Liver (tissue), 9 donors: ENCODE results near the gene TM4SF18. TPM values are rescaled to one million over a fixed set of nuclear protein-coding genes. Genes with fewer than 3 reads are reported as not detected.

Experiments
- DNase-seq: peaks from one replicate; pipeline ENCODE4 v3.0.0-alpha.2; 2017; ENCODE audit warnings: low spot score
- H3K27ac ChIP-seq, 2 donors: one replicate each; pipeline ENCODE4 v1.7.0; 2013; ENCODE audit warnings: inconsistent platforms in 2 of 2, low read length in 2 of 2, control low read depth in 1 of 2, low read depth in 1 of 2, mild to moderate bottlenecking in 1 of 2
- H3K27me3 ChIP-seq, 4 donors: one replicate each; pipeline versions ENCODE4 v1.6.1 to v1.7.0; 2013; ENCODE audit warnings: low read length in 3 of 4, inconsistent platforms in 1 of 4, mild to moderate bottlenecking in 1 of 4, moderate library complexity in 1 of 4; ENCODE audit not compliant: control insufficient read depth in 4 of 4, insufficient read depth in 4 of 4
- H3K36me3 ChIP-seq, 4 donors: one replicate each; pipeline versions ENCODE4 v1.6.1 to v1.7.0; 2013; ENCODE audit warnings: low read length in 3 of 4, mild to moderate bottlenecking in 3 of 4, low read depth in 1 of 4, moderate library complexity in 1 of 4; ENCODE audit not compliant: control insufficient read depth in 4 of 4, insufficient read depth in 3 of 4
- H3K4me1 ChIP-seq, 4 donors: one replicate each; pipeline versions ENCODE4 v1.6.1 to v1.7.0; 2013; ENCODE audit warnings: low read length in 3 of 4, mild to moderate bottlenecking in 3 of 4, moderate library complexity in 1 of 4; ENCODE audit not compliant: control insufficient read depth in 4 of 4, insufficient read depth in 4 of 4
- H3K4me3 ChIP-seq, 3 donors: one replicate each; pipeline versions ENCODE4 v1.6.1 to v1.7.0; 2013; ENCODE audit warnings: low read length in 3 of 3, control low read depth in 1 of 3, low read depth in 1 of 3, mild to moderate bottlenecking in 1 of 3
- H3K9ac ChIP-seq, 2 donors: one replicate each; pipeline ENCODE4 v1.7.0; 2013; ENCODE audit warnings: low read length in 2 of 2, mild to moderate bottlenecking in 2 of 2, moderate library complexity in 2 of 2, control low read depth in 1 of 2, low read depth in 1 of 2
- H3K9me3 ChIP-seq, 4 donors: one replicate each; pipeline versions ENCODE4 v1.6.1 to v1.7.0; 2013; ENCODE audit warnings: low read length in 3 of 4; ENCODE audit not compliant: control insufficient read depth in 4 of 4
- ATF3 ChIP-seq: IDR thresholded peaks from 2 replicates; pipeline ENCODE4 v1.6.1; 2016; ENCODE audit warnings: antibody characterized with exemption
- EGR1 ChIP-seq, 2 donors: IDR thresholded peaks; 2 replicates each; pipeline ENCODE4 v1.6.1; 2016 to 2018; ENCODE audit warnings: antibody characterized with exemption in 2 of 2, low read depth in 2 of 2
- HNF4A ChIP-seq, 2 donors: conservative IDR thresholded peaks; 2 replicates each; pipeline ENCODE4 v1.6.1; 2016; ENCODE audit warnings: antibody characterized with exemption in 2 of 2, mild to moderate bottlenecking in 2 of 2
- HNF4G ChIP-seq: IDR thresholded peaks from 2 replicates; pipeline ENCODE4 v1.6.1; 2016; ENCODE audit warnings: antibody characterized with exemption
- NR2F2 ChIP-seq: IDR thresholded peaks from 2 replicates; pipeline ENCODE4 v1.6.1; 2016; ENCODE audit warnings: antibody characterized with exemption
- RAD21 ChIP-seq, 2 donors: IDR thresholded peaks; 2 replicates each; pipeline ENCODE4 v1.6.1; 2016; ENCODE audit warnings: antibody characterized with exemption in 2 of 2, mild to moderate bottlenecking in 2 of 2
- RXRA ChIP-seq, 2 donors: IDR thresholded peaks; 2 replicates each; pipeline ENCODE4 v1.6.1; 2017 to 2018; ENCODE audit warnings: antibody characterized with exemption in 2 of 2, mild to moderate bottlenecking in 1 of 2
- YY1 ChIP-seq: IDR thresholded peaks from 2 replicates; pipeline ENCODE4 v1.6.1; 2016; ENCODE audit warnings: antibody characterized with exemption, mild to moderate bottlenecking
- WGBS: extraction: QIAGEN DNeasy Blood & Tissue Kit; methylation state at CpG from one replicate; pipeline ENCODE4 v1.1.7; 2013; 5-methylcytosine and 5-hydroxymethylcytosine counted together
- polyA plus RNA-seq, 2 donors: library from polyadenylated mRNA; stranded (reverse) in 1 of 2; unstranded in 1 of 2; fragments of 200-250 nt in 1 of 2; fragments of >200 nt in 1 of 2; fragmentation: Nextera tagmentation in 1 of 2; extraction: Ambion mirVana in 1 of 2; gene quantifications; one replicate each; pipeline versions ENCODE4 v1.2.1 to v1.2.3, GENCODE V29; 2013 to 2015
- total RNA-seq, 2 donors: library from RNA; depleted of rRNA; stranded (reverse); fragments of >200 nt; gene quantifications; one replicate each; pipeline ENCODE4 v1.2.3, GENCODE V29; 2014
- TF ChIP-seq, protein P1 (sequence below): fragments of 150-350 bp; IDR thresholded peaks from 2 replicates; pipeline ENCODE4 v1.5.1; 2017; ENCODE audit warnings: improper control_type of control experiment, low read depth, low read length; ENCODE audit not compliant: missing input control
- donor health status: healthy.
- donor health status: healthy.
- donor health status: healthy.
- donor health status: healthy.
- donor health status: healthy.

The TM4SF18 gene
- total and polyA plus RNA-seq, 4 donors, result 4.9 to 12.6 (median 6.4) TPM

GRCh38 chr3:149356044-149356592 lies 22.7 kb upstream of the TM4SF18 start:
- Histone ChIP-seq H3K4me3 (no peak overlapping the region), H3K4me1 (no peaks in the 10 kb centered on the region), H3K27ac (no peak overlapping the region), H3K9me3 (no peaks in the 10 kb centered on the region), H3K36me3 (no peaks in the 10 kb centered on the region), H3K27me3 (no peaks in the 10 kb centered on the region), H3K9ac (no peak overlapping the region)
- TF ChIP-seq ATF3 (no peak), NR2F2 (peak; percentile 29)
- WGBS, result 76% methylated on average over 6 of the region's 6 CpGs
- DNase-seq, result no peak

DNA sequence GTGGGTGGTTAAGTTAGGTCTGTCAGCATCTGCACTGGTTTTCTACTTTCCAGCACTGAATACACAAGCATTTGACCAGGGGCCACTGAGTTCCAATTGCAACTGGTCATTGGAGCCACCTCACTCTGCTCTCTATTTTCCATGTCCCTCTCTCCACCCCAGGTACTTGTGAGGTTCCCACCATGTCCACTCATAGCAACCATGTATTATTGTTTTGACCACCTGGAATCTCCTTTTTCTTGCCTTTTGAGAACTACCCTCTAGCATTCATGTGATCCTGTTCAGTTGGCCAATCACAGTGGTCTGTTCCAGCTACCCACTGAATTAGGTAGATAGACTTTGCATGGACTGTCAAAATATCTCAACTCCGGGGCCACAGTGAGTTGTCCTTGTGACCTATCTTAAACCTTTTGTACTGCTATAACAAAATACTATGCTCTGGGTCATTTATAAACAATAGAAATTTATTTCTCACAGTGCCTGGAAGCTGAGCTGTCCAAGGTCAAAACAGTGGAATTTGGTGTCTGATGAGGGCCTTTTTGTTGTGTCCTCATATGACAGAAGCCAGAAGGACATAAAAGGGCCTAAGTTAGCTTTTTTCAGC lies 20.2 kb upstream of the TM4SF18 start:
- Histone ChIP-seq H3K27ac (no peak overlapping the region), H3K9me3 (no peaks in the 10 kb centered on the region)

DNA sequence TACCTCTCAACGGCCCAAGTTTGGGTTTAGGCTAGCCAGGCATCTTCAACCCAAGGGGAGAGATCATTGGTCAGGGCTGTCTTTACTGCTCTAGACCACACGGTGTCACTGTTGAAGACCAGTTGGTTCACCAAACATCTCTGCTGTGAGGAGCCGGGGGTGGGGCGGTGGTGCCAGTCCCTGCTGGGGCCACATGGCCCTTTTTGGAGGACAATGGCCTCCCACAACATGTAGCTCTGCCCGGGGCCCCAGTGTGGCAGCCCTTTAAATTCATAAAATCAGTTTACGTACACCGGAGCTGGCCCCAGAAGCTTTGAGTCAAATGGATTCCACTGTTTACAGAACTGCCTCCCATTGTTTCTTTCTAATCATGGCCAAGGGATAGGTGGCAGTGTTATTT lies 19.1 kb upstream of the TM4SF18 start:
- Histone ChIP-seq H3K36me3 (no peaks in the 10 kb centered on the region), H3K27me3 (peaks cover 0 to 2% (median 0%) of the 10 kb centered on the region in 4 donors), H3K4me3 (no peak overlapping the region), H3K4me1 (no peaks in the 10 kb centered on the region), H3K9ac (no peak overlapping the region), H3K9me3 (no peaks in the 10 kb centered on the region), H3K27ac (no peak overlapping the region)
- WGBS, result 31% methylated on average over 7 of the region's 7 CpGs
- DNase-seq, result no peak
- TF ChIP-seq, protein P1, sequence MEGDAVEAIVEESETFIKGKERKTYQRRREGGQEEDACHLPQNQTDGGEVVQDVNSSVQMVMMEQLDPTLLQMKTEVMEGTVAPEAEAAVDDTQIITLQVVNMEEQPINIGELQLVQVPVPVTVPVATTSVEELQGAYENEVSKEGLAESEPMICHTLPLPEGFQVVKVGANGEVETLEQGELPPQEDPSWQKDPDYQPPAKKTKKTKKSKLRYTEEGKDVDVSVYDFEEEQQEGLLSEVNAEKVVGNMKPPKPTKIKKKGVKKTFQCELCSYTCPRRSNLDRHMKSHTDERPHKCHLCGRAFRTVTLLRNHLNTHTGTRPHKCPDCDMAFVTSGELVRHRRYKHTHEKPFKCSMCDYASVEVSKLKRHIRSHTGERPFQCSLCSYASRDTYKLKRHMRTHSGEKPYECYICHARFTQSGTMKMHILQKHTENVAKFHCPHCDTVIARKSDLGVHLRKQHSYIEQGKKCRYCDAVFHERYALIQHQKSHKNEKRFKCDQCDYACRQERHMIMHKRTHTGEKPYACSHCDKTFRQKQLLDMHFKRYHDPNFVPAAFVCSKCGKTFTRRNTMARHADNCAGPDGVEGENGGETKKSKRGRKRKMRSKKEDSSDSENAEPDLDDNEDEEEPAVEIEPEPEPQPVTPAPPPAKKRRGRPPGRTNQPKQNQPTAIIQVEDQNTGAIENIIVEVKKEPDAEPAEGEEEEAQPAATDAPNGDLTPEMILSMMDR, result peak; percentile 79
- peak; percentile 93 to 97 for TF ChIP-seq RAD21 (IDR thresholded peaks at IDR 0.05)
- TF ChIP-seq YY1, result peak; percentile 58
- no peak for TF ChIP-seq ATF3

More for the DNA sequence above, 20.2 kb upstream of the TM4SF18 start:
- Histone ChIP-seq H3K4me1 (no peaks in the 10 kb centered on the region), H3K36me3 (no peaks in the 10 kb centered on the region), H3K4me3 (no peak overlapping the region), H3K9ac (no peak overlapping the region), H3K27me3 (no peaks in the 10 kb centered on the region)
- no peak for DNase-seq
- 85% methylated on average over 1 of the region's 1 CpG for WGBS
- TF ChIP-seq RAD21 (IDR thresholded peaks at IDR 0.05) (no peak), EGR1 (IDR thresholded peaks at IDR 0.05; ENCODE audit: low read depth in 2 of 2) (no peak), NR2F2 (peak; percentile 55), RXRA (IDR thresholded peaks at IDR 0.05) (no peak), HNF4A (conservative IDR thresholded peaks at IDR 0.05) (no peak), HNF4G (no peak)
- TF ChIP-seq, protein P1, result no peak
